GM06990 (cell line): ENCODE results near the gene BPIFA3.

Experiments
- DNase-seq: peaks from one replicate; pipeline ENCODE4 v3.0.0-alpha.2; 2011; ENCODE audit not compliant: insufficient read length; ENCODE audit errors: extremely low read depth
- H3K27me3 ChIP-seq: replicated peaks from 2 replicates; pipeline ENCODE4 v1.6.0; 2011; ENCODE audit warnings: low read length; ENCODE audit not compliant: control insufficient read depth, insufficient read depth
- H3K36me3 ChIP-seq: 2 replicates; pipeline ENCODE4 v1.5.1; 2011; ENCODE audit warnings: low read length; ENCODE audit not compliant: control insufficient read depth, insufficient read depth
- H3K4me3 ChIP-seq: replicated peaks from 2 replicates; pipeline ENCODE4 v1.5.1; 2011; ENCODE audit warnings: low read depth, mild to moderate bottlenecking, control low read depth, low read length
- CTCF ChIP-seq: IDR thresholded peaks from 2 replicates; pipeline ENCODE4 v1.5.1; 2011; ENCODE audit warnings: low read length, control low read depth, mild to moderate bottlenecking, inconsistent platforms; ENCODE audit not compliant: insufficient read depth, poor library complexity, severe bottlenecking

The BPIFA3 gene

DNA sequence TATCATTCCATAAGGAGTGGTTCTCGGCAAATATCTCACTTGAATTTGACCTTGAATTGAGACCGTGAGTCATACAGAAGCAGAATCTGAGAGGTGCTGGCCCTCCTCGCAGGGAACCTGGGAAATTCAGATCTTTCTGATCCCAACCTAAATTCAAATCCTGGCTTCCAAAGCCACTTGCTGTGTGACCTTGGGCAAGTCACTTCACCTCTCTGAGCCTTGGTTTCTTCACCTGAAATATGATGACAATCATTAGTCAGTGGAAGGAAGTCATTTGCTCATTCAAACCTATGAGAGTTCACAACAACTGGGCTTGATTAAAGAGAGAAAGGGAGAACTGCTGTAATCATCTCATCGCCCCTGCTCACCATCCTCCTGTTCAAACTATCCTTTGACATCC lies 7.2 kb downstream of the BPIFA3 start:
- H3K27me3 ChIP-seq: no peaks in the 10 kb centered on the region; the same call in none of the 2 replicates
- no peaks in the 10 kb centered on the region for H3K36me3 ChIP-seq
- no peak overlapping the region for H3K4me3 ChIP-seq
- TF ChIP-seq CTCF: no peak
- no peak for DNase-seq

GRCh38 chr20:33229843-33230242 lies 12.7 kb downstream of the BPIFA3 start:
- TF ChIP-seq CTCF: no peak
- no peak overlapping the region for H3K4me3 ChIP-seq
- H3K36me3 ChIP-seq: no peaks in the 10 kb centered on the region
- DNase-seq: no peak
- H3K27me3 ChIP-seq: no peaks in the 10 kb centered on the region; the same call in none of the 2 replicates

- no peak for DNase-seq
- no peaks in the 10 kb centered on the region; the same call in none of the 2 replicates for H3K27me3 ChIP-seq
- H3K4me3 ChIP-seq: no peak overlapping the region
- H3K36me3 ChIP-seq: no peaks in the 10 kb centered on the region
- no peak for TF ChIP-seq CTCF
These were observed 14.1 kb downstream of the BPIFA3 start for GRCh38 chr20:33231237-33231636.

DNA sequence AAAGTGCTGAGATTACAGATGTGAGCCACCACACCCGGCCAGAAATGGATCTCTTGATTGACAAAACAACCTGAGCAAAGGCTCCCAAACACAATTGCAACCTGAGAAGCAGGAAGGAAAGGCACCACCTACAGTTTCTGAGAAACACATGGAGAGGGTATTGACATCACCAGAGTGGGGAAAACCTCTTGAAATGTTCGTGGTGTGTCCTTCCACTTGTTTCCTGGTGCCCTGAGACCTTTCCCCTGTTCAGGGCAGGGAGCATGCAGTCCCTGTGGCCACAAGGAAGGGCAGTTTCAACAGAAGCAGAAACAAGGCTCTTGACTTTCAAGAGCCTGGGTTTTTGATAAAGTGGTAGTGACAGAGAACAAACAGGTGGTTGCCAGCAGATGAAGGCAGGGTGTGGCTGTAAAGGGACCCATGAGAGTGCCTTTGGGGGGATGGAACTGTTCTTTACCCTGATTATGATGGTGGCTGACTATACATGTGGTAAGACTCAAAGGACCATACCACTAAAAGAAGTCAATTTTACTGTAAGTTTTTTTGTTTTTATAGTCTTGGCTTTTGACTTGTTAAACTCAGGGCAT lies 15.4 kb downstream of the BPIFA3 start:
- no peak for TF ChIP-seq CTCF
- Histone ChIP-seq H3K27me3 (no peaks in the 10 kb centered on the region; the same call in none of the 2 replicates), H3K4me3 (no peak overlapping the region), H3K36me3 (no peaks in the 10 kb centered on the region)
- DNase-seq: no peak

- H3K4me3 ChIP-seq: no peak overlapping the region
- no peak for TF ChIP-seq CTCF
- H3K27me3 ChIP-seq: no peaks in the 10 kb centered on the region; the same call in none of the 2 replicates
- H3K36me3 ChIP-seq: no peaks in the 10 kb centered on the region
- no peak for DNase-seq
These were observed 16.1 kb downstream of the BPIFA3 start for GRCh38 chr20:33233129-33233774.
